Stimulated activated naive CD4-positive, alpha-beta T cell (primary cell): ENCODE results near the gene PLA2G4E.

ENCODE experiments used
- DNase-seq, 6 experiments: peaks; one replicate each; lab custom pipeline; 2025; lab: John Stamatoyannopoulos, UW

The PLA2G4E gene

GRCh38 chr15:41993472-41994170, 27.2 kb downstream of the PLA2G4E start:
- DNase-seq, result no peak

- no peak for DNase-seq
These were observed 28.0 kb downstream of the PLA2G4E start for GRCh38 chr15:41992803-41993190.

- no peak for DNase-seq
These were observed 28.6 kb downstream of the PLA2G4E start for GRCh38 chr15:41992151-41992802.

- DNase-seq, result no peak
These were observed 30.2 kb downstream of the PLA2G4E start for GRCh38 chr15:41990691-41991090.

GRCh38 chr15:41990243-41990605, 30.6 kb downstream of the PLA2G4E start:
- DNase-seq, result no peak

GRCh38 chr15:41989573-41990242, 31.1 kb downstream of the PLA2G4E start:
- peak; percentile 43 to 78 (median 68) for DNase-seq

GRCh38 chr15:41988896-41989572, 31.8 kb downstream of the PLA2G4E start:
- no peak for DNase-seq

GRCh38 chr15:41987925-41988275, 32.9 kb downstream of the PLA2G4E start:
- no peak for DNase-seq

- no peak for DNase-seq
These were observed 33.5 kb downstream of the PLA2G4E start for GRCh38 chr15:41987246-41987924.

- no peak for DNase-seq
These were observed 35.3 kb downstream of the PLA2G4E start for GRCh38 chr15:41985236-41986160.

- DNase-seq, result no peak
These were observed 36.2 kb downstream of the PLA2G4E start for GRCh38 chr15:41984622-41985021.

- no peak for DNase-seq
These were observed 36.9 kb downstream of the PLA2G4E start for GRCh38 chr15:41983621-41984571.

- no peak for DNase-seq
These were observed 37.6 kb downstream of the PLA2G4E start for GRCh38 chr15:41983221-41983620.

GRCh38 chr15:41982133-41982930, 38.5 kb downstream of the PLA2G4E start:
- no peak for DNase-seq

- DNase-seq, result no peak
These were observed 39.3 kb downstream of the PLA2G4E start for GRCh38 chr15:41981371-41982132.

GRCh38 chr15:41980654-41981323, 40.1 kb downstream of the PLA2G4E start:
- no peak for DNase-seq

GRCh38 chr15:41979493-41980266, 41.2 kb downstream of the PLA2G4E start:
- no peak for DNase-seq
